Activated CD8-positive, alpha-beta memory T cell treated with anti-CD3 and anti-CD28 coated beads, Interleukin-2, amount 50 U/mL, for 1 hour (primary cell): Measurements from ENCODE around the gene GPX7.

Source experiments
- DNase-seq: peaks from one replicate; pipeline ENCODE4 v3.0.0-alpha.2; 2020; ENCODE audit errors: extremely low read depth

The GPX7 gene

GRCh38 chr1:52588027-52588426 lies 14.1 kb upstream of the GPX7 start:
- DNase-seq, result no peak

DNA sequence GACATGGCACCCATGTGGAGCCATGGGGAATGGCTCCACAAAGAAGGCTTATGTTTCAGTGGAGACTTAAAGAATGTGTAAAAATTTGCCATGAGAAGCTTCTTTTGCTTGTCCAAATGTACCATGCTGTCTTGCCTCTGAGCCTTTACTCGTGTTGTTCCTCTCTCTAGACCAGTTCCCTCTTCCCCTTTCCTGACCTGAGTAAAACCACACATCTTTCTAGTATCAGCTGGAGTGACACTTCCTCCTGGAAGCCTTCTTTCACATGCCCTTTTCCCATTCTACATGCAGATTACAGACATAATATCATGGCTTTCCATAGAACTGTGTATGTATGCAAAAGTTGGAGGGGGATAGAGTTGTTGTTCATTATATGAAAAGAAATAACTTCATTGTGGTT lies 13.6 kb upstream of the GPX7 start:
- DNase-seq, result no peak

- DNase-seq, result no peak
These were observed 11.9 kb upstream of the GPX7 start for GRCh38 chr1:52590266-52590665.

GRCh38 chr1:52592637-52593323 lies 9.4 kb upstream of the GPX7 start:
- DNase-seq, result no peak

- DNase-seq, result no peak
These were observed 8.7 kb upstream of the GPX7 start for GRCh38 chr1:52593495-52593894.

DNA sequence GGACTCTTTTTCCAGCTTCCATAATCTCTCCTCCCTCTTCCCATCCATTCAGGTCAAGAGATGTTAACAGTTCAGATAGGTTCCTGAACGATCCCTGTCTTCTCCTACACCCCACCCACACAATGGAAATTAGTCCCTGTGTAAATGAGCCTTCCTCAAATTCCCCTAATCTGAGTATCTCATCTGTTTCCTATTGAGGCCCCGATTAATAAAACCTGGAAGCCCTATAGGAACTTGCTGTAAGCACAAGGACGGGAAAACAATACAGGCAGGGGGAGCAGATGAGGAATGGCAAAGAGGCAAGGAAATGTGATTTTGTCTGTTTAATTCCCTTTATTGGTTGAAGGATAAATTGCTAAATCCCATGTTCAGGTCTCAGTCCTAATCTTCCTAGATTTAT lies 7.1 kb upstream of the GPX7 start:
- no peak for DNase-seq

DNA sequence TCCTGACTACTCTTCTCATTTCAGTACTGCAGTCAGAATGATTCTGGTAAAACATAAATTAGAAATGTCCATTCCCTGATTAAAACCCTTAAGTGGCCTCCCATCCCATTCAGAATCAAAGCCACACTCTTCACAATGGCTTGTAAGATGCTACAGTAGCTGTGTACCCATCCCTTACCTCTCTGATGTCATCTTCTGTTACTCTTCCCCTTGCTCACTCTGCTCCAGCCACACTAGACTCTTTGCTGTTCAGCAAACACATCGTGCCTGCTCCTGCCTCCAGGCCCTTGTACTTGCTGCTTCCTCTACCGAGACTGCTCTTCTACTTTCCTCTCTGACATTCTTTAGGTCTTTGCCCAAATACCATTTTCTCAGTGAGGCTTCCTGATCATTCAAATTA lies 4.3 kb upstream of the GPX7 start:
- DNase-seq, result no peak

DNA sequence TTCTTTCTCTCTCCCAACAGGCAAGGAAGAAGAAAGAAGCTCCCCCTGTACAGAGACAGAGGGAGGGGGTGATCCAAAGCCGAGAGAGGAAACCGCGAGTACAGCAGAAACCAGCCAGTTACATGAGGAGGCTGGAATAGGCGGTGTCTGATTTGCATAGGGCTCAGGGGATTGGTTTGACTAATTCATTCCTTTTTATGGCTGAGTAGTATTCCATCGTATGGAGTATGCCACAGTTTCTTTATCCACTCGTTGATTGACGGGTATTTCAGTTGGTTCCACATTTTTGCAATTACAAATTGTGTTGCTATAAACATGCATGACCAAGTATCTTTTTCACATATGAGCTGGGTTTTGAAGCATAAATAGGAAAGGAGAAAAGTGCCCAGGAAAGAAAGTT lies 3.4 kb upstream of the GPX7 start:
- no peak for DNase-seq

- DNase-seq, result no peak
These were observed 2.9 kb upstream of the GPX7 start for GRCh38 chr1:52599236-52599635.

DNA sequence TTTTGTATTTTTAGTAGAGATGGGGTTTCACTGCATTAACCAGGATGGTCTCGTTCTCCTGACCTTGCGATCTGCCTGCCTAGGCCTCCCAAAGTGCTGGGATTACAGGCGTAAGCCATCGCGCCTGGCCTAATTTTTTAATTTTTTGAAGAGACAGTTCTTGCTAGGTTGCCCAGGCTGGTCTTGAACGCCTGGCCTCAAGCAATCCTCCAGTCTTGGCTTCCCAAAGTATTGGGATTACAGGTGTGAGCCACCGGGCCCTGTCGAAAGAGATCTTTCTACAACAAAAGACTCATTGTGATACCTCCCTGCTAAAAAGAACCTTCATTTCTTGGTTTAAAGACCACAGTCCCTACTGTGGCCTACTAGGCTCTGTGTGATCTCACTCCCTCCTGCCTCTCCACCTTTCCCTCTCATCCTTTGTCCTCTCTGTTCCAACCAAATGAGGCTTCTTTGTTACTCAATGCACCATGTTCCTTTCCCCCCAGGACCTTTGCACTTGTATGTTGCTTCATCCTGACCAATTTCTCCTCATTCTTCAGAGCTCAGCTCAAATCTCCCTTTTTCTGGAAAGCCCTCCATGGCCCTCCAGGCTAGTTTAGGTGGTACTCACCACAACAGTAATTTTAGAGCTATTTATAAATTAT lies 1.5 kb upstream of the GPX7 start:
- no peak for DNase-seq

DNA sequence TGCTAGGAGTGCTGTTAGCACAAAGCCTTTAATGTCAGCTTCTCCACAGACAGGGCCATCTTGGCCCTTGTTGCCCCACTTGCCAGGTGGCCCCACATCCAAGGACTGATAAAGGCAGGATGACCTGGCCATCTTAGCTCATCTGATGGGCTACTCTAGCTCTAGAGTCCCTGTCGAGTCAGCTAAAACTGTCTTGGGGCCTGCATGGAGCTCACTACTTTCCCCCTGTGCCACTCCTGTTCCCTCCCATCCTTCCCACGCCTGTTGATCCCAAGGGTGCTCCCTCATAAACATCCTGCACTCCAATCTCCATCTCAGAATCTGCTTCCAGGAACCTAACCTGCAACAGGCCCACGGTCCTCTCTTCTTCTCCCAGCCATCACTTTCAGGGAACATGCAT lies 652 bp upstream of the GPX7 start:
- no peak for DNase-seq

- no peak for DNase-seq
These were observed 857 bp downstream of the GPX7 start for GRCh38 chr1:52602856-52603600.

DNA sequence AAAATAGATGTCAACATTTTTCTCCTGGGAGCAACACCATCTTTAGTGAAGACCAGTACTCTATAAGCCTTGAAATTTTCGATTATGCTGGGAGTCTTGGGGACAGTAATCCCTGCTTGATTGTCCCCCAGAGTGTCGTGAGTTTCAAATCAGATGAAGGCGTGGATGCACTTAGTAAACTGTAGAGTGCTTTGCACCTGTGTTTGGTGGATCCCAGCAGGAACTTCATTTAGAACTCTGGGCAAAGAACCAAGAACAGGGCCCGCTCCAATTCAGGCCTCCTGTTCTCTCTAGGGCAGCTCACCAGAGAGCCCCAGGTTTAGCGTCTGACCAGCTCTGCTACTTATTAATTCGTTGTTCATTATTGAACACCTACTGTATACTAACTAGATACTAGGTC lies 1.5 kb downstream of the GPX7 start:
- DNase-seq, result no peak

DNA sequence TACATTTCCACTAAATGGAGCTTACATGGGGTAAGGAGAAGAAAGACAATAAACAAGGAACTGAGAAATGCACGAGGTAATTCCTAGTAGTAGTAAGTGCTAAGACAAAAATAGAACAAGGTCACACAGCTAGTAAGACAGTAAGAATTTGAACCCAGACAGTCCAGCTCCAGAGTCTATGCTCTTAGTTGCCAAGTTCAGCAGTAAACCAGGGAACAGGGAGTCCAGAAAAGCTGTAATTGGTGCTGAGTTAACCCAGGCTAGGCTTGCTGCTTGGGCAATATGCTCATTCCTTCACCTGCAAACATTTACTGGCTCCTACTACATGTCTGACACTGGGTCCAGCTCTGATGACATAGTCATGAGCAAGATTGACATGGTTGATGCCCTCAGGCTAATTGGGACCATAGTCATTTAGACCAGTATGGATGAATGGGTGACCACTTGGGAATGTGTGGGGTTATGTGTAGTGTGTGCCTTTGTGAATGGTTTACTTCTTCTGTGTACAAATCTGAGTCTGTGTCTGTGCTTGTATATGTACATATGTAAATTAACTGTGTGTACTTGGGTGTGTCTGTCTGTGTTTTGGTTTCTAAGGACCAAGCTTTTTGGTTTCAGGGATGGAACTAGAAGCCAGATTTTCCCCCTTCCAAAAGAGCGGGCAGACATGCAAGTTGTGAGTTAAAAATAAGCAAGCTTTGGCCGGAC lies 2.0 kb downstream of the GPX7 start:
- DNase-seq, result no peak

- DNase-seq, result no peak
These were observed 11.6 kb downstream of the GPX7 start for GRCh38 chr1:52613636-52614373.

DNA sequence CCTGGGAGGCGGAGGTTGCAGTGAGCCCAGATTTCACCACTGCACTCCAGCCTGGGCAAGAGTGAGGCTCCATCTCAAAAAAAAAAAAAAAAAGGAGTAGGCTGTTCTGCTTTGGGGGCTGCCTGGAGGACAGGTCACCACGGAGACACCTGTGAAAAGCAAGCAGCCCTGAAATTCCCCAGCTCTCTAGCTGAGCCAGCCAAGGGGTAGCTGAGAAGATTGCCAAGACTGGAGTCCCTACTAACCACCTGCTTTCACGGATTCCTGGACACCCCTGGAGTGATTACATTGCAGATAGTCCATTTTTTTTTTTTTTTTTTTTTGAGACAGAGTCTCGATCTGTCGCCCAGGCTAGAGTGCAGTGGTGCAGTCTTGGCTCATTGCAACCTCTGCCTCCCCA lies 12.5 kb downstream of the GPX7 start:
- DNase-seq, result no peak

DNA sequence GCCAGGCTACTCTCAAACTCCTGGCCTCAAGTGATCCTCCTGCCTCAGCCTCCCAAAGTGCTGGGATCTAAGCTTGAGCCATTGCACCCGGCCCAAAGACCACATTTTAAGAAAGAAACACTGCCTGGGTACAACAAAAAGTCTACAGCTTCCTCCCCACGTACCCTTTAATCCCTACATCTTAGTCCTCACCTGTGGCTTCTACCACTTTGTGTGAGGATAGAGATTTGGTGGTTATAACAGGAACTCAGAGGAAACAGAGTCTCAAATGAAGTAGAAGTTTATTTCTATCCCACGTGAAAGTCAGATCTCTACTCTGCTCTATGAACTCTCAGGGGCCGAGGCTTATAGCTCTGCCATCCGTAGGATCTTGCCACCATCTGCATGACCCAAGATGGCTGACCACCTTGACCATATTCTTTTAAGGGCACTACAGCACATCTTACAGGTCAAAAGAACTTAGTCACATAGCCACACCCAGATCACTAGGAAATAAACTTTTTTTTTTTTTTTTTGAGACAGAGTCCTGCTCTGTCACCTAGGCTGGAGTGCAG lies 13.4 kb downstream of the GPX7 start:
- DNase-seq, result no peak

DNA sequence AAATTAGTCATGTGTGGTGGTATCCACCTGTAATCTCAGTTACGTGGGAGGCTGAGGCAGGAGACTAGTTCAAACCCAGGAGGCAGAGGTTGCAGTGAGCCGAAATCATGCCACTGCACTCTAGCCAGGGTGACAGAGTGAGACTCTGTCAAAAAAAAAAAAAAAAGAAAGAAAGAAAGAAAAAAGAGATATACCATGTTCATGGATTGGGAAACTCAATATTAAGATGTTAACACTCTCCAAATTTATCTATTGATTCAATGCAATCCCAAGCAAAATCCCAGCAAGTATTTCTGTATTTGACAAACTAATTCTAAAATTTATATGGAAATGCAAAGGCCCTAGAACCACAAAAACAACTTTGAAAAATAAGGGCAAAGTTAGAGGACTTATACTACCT lies 19.8 kb downstream of the GPX7 start:
- no peak for DNase-seq

DNA sequence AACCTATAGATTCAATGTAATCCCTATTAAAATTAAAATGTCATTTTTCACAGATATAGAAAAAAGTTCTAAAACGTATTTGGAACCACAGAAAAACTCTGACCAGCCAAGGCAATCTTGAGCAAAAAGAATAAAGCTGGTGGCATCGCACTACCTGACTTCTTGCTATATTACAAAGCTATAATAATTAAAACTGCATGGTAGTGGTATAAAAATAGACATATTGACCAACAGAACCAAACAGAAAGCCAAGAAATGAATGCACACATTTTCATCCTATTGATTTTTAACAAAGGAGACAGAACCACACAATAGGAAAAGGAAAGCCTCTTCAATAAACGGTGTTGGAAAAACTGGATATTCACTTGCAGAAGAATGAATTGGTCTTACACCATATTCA lies 21.6 kb downstream of the GPX7 start:
- DNase-seq, result no peak

DNA sequence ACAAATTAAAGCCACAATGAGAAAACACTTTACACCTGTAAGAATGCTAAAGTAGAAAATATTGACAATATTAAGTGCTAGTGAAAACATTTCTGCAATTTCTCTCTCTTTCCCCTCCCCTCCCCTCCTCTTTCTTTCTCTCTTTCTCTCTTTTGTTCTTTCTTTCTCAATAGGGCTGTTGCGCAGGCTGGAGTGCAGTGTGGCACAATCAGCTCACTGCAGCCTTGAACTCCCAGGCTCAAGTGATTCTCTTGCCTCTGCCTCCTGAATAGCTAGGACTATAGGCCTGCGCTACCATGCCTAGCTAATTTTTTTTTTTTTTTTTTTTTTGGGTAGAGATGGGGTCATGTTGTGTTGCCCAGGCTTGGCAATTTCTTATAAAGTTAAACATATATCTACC lies 24.9 kb downstream of the GPX7 start:
- no peak for DNase-seq

DNA sequence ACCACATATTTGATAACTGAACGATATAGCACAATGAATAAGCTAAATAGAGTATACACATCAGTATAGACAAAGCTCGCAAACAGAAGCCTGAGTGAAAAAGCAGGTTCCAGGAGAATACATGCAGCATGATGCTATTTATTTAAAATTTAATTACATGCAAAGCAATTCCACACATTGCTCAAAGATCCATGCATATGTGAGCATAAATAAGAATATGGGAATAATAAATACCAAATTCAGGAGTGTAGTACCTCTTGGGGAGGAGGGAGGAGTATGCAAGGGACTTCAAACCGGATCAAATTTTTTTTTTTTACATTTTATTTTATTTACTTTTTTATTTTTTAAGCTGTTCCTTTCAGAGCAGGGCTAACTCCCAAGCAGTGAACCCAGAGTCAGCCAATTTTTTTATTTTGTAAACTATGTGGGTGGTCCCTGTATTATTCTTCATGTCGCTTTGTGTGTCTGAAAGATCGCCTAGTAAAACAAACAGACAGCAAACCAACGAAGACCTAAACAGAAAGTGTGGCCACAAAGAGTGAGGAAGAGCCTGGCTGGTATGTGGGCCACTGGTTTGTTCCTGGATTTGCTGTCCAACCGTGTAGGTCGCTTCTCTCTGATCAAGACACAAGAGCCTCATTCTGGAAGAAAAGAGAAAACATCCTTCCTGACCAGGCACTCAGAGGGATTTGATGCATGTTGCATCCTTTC lies 26.6 kb downstream of the GPX7 start:
- no peak for DNase-seq
